IPS DF 4.7 (cell line): ENCODE measurements around the gene RBBP8NL.
"Not testable (repeated sequence)": the region's sequence is repeated elsewhere in the genome, so short reads cannot be mapped to it uniquely, and the experiment has no call there.

Experiments used
- DNase-seq: peaks from one replicate; pipeline ENCODE4 v3.0.0-alpha.2; 2013; ENCODE audit warnings: low spot score; ENCODE audit errors: extremely low read depth

Gene RBBP8NL

DNA sequence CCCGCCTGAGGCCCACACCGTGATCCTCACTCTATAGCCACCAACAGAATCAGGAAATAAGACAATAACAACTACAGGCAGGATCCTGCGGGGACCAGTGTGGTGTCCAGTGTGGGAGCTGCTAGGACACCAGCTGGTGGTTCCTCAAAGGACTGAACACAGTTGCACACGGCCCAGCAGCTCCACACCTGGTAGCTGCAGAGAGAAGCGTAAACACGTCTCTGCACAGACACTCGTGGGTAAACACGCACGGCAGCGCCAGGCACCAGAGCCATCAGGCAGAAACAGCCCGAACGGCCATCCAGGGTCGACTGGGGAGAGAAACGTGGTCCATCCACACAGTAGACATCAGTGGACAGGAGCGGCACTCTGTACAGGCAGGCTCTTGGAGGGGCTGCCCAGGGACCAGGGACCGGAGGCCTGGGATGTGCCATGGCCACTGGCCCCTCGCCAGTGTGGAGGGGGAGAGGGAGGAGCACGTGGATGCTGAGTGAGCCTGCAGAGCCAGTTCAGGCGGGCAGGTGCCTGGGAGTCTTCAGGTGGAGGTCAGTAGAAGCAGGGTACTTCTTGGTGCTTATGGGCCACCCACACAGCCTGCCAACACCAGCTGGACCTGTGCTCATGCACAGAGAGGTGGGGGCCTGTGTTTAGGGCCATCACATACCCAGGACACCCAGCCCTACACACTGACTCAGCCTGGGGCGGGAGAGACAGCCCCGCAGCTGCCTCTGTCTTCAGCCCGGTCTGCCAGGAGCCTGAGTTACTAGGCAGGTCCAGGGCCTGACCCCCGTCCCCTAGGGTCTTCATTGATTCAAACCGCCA, 52.8 kb downstream of the RBBP8NL start:
- no peak for DNase-seq

DNA sequence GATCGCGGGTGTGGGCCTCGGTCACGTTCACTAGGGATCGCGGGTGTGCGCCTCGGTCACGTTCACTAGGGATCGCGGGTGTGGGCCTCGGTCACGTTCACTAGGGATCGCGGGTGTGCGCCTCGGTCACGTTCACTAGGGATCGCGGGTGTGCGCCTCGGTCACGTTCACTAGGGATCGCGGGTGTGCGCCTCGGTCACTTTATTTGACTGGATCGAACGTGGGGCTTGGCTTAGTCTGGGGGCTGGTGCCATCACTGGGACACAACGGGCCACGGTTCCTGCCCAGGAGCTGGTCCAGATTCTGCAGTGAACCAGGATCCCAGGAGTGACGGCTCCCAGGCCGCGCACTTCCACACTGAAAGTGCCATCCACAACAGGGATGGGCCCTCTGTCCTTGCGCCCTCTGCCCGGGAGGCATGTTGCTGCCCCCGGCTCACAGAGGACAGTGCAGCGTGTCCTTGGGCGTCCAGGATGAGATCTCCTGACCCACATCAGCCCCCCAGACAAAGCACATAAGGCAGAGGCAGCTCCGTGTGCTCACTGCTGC, 53.6 kb downstream of the RBBP8NL start:
- DNase-seq, result not testable (repeated sequence)

DNA sequence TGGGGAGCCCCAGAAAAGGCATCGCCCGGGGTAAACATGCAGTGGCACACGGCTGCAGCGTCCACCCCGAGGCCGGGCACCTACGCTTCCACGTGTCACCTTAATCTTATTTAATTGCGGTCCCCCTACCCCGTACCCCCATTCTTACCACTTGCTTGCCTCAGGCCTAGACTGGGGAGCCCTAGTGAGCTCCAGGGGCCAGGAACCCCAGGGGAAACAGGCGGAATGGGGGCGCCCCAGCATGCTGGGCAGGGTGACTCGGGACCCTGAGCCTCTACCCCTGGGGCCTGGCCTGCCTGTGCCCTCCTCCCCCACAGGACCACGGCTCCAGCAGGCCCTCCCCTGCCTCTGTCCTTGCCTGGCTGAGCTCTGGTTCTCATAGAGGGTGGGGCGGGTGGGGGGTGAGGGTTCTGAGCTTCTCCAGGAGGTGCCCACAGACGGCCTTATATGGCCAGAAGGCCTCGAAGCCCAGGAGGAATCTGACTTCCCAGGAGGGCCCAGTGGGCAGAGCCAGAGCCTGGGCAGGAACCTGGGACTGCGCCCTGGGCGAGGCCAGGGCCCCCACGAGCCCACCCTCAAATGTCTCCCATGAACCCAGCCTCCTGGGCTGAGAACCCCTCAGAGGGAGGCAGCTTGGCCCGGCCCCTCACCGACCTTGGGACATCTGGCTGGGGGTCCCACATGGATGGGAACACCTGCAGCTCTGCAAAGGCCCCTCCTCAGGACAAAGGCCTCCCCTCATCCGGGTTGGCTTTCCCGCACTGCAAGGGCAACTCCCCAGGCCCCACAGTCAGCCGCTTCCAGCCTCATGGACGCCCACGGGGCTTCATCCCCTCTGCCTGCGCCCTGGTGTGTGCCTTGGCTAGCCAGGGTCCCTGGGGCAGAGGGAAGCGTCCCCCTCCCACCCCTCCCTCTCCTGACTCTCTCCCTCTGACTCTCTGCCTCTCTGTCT, 55.0 kb downstream of the RBBP8NL start:
- no peak for DNase-seq

DNA sequence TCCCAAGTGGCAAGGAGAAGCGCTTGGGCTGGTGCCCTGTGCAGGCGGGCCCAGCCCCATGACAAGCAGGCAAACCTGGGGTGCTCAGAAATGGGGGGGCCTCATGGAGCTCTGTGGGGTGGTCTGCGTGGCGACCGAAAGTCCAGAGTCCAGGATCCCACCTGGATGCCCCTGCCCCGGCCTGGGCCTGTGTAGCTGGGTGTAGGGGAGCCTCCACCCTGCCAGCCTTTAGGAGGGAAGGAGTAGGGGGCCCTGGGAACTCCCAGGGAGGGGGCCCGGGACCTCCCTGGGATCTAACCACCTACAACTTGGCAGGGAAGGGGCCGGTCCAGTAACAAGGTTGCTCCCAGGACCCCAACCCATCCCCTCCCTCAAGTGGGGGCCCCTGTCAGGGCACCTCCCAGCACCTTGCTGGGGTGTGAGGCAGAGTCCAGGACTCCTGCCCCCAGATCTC, 55.7 kb downstream of the RBBP8NL start:
- DNase-seq, result no peak

DNA sequence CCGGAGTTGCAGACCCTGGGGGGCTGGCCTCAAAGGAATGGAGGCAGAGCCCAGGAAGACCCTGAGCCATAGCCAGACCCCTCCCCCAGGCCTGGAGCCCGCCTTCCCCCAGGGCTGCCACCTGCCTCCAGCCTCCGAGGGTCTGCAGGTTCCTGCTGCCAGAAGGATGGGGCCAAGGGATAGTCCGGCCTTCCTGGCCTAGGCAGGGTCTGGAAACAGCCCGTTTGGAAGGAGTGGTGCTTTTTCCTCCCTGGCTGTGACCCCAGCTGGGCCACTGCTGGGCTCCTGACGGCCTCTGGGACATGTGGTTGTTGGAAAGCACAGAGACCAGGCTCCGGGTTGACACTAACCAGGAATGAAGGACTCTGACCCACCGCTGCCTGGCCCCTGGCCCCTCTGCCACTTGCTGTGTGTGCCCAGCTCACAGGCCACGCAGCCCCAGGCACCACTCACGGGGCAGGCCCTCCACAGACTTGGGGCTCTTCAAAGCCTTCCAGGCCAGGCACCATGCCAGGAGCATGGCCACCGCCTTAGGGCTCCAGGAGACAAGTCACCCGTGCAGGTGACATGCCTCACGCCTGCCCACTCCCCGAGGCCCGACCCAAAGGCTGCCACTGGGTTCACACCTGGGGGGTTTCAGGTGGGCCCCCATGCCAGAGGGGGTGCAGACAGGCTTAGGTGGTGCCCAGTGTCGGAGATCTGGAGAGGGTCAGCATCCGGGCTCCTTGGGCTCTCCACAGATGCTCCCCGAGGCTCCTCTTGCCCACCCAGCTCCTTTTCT, 56.3 kb downstream of the RBBP8NL start:
- DNase-seq, result no peak

DNA sequence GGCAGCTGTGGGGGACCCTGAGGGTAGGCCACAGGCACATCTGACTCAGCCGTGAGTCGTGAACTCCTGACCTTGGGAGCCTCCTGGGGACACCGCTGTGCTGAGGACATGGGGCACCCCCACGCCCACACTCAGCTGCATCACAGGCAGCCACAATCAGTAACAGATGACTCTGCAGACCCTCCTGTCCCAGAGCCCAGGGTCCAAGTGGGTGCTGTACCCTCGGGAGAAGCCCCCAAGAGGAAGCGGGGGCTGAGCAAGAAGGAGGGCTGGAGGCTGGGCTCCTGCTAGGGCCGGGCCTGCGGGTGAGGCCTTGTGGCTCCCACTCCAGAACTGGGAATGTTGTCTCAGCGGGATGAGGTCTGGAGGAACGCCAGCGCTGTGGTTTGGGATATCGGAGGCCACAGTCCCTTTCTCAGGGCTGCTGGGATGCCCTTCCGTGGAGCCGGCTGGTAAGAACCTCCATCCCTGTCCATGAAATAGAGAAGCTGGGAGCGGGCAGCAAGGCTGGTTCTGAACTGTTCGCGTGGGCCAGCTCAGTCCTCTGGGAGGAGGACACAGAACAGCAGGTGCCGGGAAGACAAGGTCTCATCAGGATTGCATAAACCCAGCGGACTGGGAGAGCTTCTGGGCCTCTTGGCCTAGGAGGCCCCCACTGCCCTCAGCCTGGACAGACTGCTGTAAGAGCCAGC, 57.1 kb downstream of the RBBP8NL start:
- no peak for DNase-seq

DNA sequence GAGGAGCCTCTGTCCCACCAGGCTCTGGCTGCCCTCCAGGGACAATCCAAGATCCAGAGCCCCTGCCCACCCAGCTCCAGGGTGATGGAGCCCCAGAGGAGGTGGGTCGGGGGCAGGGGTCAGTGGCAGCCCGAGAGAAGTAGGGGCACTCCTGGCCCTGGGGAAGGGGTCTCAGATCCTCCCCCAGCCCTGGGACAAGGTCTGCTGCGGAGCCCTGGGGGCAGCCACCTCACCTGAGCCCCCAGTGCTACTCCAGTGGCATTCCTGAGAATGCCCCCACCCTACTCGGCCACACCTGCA, 57.6 kb downstream of the RBBP8NL start:
- DNase-seq, result no peak

DNA sequence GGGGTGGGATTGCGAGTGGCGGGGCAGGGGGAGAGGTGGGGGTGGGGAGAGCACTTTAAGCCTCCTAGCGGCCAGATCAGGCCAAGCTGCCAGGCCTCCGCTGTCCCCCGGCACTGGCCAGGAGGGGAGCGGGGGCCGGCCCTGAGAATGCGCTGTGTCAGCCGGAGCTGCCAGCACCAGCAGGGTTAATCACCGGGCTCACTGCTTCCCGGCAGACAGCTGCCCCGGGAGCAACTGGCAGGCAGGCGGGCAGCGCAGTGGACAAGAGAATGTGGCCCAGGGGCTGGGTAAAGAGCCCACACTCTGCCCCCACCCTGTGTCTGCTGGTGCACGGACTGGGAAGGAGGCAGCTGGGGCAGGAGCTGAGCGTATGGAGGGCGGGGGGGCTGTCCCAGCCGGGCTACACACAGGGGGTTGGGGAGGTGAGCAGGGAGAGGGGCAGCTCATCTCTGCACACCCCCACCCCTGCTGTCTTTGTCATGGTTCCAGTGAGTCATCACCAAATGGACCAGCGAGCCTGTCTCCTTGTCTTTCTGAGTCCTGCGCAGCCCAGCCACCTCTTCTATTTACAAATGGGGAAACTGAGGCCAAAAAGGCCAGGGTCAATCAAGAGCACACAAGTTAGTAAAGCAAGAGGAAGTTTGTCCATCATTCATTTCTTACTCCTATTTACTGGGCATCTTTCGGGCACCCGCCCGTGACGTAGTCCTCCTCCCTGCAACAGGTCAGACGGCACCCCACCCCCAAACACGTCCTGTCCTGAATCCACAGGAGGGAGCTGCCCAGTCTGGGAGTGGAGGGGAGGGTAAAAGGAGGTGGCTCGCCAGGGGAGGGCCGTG, 58.1 kb downstream of the RBBP8NL start:
- DNase-seq, result no peak

DNA sequence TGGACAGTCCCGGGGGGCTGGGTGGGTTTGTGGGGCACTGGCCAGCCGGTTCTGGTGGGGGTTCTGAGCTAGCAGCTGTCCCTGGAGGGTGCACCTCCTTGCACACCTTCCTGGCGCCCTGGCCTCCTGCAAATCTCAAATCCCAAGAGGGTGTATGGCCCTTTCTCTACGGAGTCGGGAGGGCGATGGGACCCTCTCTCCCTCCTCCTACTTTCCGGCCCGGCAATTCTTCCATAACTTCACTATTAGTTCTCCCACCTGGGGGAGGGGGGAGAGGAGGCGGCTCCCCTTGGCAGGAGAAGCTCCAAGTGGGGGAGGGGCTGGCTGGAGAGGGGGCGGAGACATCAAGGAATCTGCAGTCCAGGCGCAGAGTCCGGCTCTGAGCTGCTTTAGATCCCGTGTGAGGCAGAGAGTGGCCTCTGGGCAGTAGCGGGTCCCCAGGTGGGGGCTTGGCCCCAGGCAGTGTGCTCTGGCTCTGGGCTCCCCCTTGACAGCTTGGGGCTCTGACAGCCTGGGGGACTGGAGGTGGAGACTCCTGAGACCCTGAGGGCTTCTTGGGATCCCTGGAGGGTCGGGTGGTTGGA, 58.9 kb downstream of the RBBP8NL start:
- no peak for DNase-seq

DNA sequence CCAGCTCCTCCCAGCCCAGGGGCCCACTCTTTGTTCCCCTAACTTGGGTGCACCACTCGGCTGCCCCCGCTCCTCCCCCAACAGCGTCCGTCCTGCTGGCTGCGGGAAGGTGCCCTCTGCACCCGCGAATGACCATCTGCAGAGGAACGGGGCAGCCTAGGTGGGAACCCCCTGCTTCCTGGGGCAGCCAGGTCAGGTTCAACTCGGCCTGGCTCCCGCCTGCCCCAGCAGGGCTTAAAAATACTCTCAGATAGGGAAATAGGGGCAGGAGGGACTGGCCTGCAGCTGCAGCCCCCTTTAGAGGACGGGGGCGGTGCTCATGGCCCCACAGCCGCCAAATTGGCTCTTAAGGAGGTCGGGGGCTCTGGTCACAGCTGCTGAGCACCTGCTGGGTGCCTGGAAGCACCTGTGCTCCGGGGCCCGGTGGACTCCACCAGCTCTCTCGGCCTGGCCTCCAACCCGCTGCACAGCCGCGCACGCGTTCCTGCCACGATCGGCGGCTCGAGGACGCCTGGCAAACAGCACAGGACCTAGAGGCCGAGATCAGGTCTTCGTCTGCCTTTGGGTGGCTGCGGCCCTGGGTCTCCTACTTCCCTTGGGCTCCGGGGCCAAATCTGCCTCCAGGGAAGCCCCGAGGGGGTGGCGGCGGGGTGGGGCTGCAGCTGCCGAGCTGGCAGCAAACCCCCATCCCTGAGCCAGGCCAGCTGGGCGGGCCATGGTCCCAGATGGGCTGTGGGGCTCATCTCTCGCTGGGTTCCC, 59.5 kb downstream of the RBBP8NL start:
- DNase-seq, result no peak

DNA sequence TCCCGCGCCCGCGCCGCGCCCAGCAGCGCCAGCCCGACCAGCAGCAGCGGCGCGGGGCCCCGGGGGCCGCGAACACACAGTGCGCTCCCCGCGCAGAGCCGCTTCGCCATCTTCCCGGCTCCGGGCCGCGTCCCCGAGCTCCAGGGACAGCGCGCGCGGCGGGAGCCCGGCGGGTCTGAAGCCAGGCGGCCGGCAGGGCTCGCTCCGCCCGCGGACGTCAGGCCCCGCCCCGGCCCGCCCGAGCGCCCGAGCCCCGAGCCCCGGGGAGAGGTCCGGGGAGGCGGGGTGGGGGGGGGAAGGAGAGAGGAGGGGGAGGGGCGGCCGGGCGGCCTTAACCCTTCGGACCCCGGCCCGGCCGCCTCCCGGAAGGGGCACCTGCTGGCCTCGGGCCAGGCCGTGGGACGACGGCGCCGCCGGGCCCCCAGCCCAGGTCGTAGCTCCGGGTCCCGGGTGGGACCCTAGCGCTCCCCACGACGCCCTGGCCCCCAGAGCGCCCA, 60.2 kb downstream of the RBBP8NL start, which contains the start of gene LAMA5:
Gene LAMA5, minus strand, starts transcription at position 177 of the 497 bp plus-strand sequence. Its CDS starts 67 bp downstream, at position 110.
- DNase-seq, result no peak

DNA sequence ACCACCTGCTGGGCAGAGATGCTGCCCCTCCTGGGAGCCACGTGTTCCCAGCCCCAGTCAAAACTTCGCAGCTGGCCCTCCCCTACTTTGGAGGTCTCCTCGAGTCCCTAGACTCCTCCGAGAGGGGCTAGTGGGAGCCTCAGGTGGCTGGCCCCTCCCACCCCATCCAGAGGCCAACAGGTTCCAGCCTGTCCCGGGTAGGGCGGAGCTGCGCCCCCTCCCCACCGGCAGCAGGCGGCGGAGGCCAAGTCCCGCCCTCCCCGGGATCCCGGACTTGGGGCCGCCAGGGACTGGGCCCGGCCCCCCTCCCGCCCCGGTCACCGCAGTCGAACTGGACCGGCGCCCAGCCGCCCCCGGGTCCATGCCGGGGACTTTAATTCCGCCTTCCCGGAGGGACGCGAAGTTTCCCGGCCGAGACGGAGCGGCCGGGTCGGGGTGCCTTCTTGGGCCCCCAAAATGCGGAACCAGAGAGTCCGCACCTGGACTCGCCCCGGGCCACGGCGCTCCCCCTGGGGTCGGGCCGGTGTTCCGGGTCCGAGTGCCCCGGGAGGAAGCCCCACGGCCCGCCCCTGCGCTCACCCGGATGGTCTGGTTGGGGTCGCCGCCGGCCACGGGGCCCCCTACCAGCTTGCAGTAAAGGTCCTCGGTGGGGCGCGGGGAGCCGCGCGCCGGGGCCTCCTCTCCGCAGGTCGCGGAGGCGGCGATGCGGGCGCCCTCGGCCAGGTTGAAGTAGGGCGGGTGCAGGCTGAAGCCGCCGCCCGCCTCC, 60.8 kb downstream of the RBBP8NL start:
- DNase-seq, result no peak

DNA sequence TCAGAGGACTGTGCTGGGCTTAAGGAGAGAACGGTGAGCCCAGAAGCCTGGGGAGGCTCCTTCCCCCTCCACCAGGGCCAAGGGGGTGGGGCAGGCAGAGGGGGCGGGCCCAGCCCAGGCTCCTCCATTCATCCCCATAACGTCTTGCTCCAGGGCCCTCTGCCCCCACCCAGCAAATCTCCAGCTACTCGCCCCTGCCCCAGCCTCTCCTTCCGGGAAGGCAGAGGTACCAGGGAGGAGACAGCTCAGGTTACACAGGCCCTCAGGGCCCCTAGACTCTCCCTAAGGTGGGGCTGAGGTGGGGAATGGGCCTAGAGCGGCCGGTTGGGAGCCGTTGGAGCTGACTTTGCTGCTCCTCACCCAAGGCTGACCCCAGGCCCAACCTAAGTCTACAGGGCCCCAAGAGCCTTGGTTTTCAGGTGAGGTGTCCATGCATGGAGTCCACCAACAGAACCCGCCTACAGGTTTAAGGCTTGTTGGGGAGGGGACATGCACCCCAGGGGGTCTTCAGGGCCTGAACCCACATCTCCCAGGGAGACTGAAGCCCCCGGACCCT, 61.4 kb downstream of the RBBP8NL start:
- DNase-seq, result no peak

DNA sequence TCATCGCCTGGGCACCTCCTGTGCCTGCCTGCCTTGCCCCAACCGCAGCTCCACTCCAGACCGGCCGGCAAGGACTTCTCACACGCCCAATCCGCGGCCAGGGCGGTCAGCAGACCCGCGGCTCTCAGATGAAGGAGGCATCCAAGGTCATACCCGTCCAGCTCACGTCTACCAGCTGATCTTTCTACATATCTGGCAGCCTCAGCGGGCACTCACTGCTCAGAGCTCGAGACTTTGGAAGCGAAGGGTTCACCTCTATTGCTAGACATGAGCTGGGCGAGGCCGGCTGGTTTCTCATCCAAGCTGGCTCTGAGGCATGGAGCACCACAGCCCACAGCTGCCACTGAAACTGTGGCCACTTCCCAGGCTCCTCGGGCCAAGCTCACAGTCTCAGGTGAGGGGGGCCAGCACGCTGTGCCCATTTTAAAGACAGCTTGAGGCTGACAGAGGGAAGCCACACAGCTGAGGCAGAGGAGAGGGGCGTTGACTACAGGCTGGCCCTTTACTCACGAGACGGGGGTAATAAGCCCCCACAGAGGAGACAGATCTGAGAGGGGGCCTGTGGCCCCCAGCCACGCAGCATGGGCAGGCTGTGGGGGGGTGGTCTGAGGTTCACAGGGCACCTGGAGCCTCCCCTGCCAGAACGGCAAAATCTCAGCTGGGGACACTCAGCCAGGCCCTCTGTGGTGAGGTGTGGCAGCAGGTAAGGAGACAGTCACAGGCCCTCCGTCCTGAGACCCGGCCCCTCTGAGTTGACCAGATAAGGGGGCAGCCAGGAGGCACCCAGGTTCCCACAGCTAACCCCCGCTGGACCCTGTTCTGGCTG, 62.2 kb downstream of the RBBP8NL start:
- DNase-seq, result no peak

DNA sequence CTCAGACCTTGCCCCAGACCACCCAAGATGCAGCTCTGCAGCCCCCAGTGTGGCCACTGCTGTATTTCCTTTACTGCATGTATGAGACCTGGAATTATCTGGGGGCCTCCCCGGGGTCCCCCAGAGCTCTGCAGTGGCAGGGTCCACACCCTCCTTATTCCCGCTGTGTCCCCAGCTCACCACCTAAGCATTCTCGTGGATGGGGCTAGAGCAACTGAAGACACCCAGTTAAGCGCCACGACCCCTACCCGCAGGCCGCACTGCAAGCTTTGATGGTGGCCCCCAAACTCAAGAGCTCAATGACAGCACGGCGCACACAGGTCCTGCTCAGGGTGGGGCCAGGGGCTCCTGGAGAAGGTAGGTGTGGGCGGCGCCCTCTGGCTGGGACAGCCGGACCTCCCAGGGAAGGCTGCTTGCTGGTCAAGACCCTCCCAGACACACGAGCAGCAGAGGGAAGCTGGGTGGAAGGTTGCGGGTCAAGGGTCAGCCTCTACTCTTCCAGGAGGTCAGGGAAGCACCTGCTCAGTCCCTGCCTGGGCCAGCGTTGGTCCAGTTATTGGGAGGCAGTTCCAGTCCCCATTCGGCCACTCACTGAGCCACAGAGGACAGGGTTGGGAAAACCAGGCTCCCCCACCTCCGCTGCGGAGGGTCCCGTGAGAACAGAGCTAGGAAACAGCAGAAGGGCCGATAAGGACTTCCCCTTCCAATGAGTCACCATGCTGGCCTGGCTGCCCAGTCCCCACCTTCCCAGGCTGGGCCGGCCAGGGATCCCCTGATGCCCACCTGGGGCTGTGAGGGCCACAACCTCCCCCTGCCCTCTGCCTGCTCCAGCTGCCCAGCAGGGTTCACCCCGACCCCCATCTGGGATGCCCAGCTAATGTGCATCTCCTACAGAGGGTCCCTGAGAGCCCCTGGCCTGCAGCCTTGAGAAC, 63.2 kb downstream of the RBBP8NL start:
- no peak for DNase-seq
